GM08714 (cell line): ENCODE results near the gene CDC5L.
A peak's percentile ranks its signal among the peaks of the same experiment; 100 is the strongest.
"Not testable (repeated sequence)": the region's sequence is repeated elsewhere in the genome, so short reads cannot be mapped to it uniquely, and the experiment has no call there.

Experiments used
- H3K4me3 ChIP-seq: fragments of 200-500 bp; sonication (Bioruptor generic); 2 replicates; pipeline ENCODE4 v1.5.1; 2014; ENCODE audit warnings: mild to moderate bottlenecking, low read length, inconsistent platforms
- ZNF274 ChIP-seq: IDR thresholded peaks from 2 replicates; pipeline ENCODE4 v1.6.1; 2012; ENCODE audit warnings: mild to moderate bottlenecking, low read depth, low read length

Gene CDC5L

DNA sequence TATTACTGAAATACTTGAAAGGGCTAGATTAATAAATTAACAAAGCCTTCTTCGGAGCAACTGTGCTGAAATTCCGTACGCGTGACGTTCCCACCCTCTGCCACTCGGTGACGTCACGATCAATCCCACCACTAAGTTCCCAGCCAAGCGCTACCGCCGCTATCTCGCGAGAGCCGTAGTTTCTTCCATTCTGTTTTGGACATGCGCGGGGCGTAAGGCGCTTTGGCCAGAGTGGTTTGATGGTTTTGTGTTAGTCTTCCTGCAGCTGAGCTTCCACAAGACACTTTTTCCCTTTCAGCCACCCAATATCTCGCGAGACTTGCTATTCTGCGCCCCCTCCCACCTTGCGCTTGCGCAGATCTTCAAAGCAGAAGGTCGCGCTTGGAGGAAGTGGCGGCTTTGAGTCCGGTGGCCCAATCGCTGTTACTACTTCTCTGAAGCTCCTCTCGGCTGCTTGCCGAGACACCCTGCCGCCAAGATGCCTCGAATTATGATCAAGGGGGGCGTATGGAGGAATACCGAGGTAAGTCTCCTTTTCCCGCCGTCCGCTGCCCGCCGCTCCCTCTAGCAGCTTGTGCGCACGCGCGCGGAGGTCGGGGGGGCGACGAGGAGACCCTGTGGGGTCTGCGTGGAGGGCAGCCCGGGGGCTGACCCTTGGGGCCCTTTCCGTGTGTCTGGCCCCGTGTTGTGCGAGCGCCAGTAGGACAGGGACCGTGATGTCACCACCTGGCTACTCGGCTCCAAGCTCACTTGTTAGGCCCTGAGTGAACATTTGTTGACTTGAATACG, at the start of gene CDC5L:
TSS of gene CDC5L (plus strand) at position 361 of the 789 bp plus-strand sequence. CDS start at position 479, 118 bp downstream.
- TF ChIP-seq ZNF274 = no peak
- peak within 1 kb of the TSS; percentile 100 for H3K4me3 ChIP-seq

DNA sequence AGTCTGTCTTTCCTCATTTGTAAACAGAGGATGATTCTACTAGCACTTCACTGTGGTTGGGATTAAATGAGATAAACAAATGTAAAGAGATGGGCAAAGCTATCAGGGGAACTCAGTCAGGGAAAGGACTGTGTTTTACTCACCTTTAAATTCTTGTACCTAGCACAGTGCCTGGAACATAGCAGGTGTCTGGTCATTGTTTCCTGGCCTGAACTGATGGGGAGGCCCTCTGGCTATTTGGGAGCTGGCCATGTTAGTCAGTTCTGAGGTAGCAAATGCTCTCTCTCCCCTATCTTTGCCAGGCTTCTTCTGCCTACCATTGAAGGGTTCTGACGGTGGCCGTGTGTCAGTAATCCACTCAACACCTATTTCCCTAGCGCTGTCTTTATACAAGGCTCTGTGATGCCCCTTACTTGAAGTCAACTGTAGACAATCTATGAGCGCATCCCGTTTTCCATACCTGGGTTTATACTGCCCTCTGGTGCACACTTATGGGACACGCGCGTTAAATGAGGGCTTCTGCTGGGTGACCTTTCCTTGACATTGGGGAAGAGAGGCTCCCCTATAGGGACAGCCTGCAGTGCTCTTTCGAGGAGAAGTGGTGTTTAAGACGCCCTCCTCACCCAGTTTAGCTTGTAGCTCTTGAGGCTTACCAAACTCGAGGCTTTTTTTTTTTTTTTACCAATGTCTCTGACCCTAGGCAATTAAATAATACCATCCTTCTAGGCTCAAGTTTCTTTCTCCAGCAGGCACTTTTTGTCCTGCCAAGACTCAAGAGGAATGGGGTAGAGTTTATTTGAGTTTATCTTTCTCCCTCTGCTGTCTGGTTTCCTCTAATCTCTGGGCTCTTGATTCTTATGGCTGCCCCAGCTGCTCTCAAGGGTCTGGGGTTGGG, 49.0 kb upstream of the CDC5L start:
- no peak overlapping the region for H3K4me3 ChIP-seq
- no peak for TF ChIP-seq ZNF274

DNA sequence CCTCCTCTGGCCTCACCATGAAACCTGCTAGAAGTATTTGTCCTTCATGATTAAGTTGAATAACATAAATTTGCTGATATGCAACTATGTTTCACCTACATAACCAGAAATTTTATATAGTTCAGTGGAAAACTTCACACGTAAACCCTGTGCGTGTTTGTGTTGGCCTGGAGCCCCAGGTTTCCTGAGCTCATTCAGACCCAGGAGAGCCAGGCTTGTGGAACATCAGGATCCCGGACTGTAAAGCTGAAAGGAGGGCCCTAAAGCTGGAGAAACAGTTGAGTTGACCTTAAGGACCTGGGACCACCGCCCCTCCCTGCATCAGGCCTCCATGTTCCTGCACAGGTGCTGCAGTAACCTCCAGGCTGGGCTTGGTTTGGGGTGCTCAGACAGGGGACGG, 48.2 kb upstream of the CDC5L start:
- no peak for TF ChIP-seq ZNF274
- H3K4me3 ChIP-seq = no peak overlapping the region

DNA sequence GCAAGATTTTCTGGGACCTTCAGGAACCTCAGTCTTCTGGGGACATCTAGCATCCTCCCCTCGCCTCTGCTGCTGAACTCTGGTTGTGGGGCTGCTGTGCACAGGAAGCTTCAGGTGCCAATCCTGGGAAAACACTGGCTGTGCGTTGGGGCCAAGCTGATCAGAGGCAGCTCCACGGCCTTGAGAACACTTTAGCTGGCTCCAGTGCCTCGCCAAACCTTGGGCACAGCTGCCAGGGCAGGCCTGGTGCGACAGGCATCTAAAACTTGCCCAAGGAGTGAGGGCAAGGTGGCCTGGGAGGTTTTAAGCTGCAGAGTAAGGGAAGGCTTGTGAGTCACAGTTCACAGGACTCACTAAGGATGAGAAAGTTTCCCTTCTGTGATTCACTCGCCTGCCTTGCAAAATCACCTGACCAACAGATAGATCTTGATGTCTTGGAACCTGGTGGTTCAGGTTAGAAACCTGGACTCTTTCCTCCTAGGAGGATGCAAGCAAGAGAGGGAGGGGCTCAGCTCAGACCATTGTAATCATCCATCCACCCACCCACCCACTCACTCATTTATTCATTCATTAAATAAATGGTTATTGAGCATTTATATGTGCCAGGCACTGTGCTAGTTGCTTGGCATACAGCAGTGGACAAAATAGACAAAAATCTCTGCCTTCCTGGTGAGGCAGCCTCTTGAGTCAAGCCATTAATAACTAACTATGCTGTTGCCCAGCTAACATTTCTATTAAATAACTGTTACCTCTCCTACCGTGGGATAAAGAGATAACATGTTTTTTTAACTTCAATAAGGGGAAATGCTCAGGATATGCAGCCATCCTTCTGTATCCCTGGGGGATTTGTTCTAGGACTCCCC, 47.5 kb upstream of the CDC5L start:
- TF ChIP-seq ZNF274 = no peak
- no peak overlapping the region for H3K4me3 ChIP-seq

DNA sequence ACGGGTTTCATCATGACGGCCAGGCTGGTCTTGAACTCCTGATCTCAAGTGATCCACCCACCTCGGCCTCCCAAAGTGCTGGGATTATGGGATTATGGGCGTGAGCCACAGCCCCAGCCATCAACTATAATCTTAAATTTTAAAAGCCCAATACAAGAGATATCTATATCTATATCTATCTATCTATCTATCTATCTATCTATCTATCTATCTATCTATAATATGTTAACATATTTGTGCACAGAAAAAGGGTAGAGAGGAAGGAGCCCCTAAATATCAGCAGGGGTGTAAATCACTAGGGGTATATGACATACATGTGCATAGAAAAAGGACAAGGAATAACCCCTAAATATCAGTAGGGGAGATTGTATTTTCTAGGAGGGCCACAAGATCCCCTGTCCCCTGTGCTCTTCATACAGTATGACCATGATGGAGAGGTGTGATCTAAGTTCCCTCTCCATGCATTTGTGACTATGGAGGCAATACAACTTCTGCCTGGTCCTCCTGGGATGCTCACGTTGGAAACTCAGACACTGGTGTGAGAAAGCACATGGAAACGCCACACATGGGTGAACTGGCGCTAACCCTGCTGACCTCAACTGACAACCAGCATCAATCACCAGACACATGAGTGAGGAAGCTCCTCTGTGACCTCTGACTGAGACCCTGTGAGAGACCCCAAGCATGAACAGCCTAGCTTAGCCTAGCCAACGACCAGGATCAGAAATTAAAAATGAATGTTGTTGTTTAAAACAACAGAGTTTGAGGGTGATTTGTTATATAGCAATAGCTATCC, 46.2 kb upstream of the CDC5L start:
- H3K4me3 ChIP-seq = no peak overlapping the region
- no peak for TF ChIP-seq ZNF274

DNA sequence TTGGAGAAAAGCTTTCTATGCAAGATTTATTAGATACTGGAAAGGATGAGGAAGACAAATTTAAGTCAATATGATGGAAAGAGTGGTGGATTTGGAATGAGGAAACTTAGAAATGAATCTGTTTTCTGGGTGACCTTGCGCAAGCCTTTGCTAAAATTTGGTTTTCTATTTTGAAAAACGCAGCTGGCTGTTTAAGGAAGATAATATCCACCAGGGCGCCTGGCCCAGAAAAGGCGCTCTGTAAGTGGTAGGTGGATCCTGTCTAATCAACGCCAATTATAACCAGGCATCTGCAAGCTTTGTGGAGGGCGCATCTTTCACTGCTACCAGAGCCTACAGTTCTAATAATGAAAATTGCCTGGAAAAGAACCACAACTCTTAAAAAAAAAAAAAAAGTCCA, 45.5 kb upstream of the CDC5L start:
- TF ChIP-seq ZNF274 = no peak

DNA sequence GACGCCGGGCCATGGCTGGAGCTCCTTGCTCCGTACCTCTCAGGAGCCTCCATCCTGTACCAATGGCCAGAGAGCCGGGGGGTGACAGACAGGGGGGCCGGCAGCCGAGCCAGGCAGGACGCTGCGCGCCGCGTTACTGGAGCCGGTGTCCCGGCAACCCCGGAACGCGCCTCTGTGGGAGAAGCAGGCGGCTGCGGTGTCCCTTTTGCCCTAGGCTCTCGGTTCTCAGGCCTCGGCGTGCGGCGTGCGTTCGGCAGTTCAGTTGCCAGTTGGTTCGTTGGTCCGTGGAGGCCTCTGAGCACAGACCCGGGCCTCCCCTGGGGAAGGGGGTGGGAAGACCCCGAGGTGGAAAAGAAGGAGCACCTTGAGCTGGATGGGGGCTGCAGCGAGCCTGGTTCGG, 45.0 kb upstream of the CDC5L start, which contains the start of gene SPATS1:
TSS of gene SPATS1 (plus strand) at position 162 of the 400 bp plus-strand sequence. CDS start 446 bp downstream, outside the sequence.
- TF ChIP-seq ZNF274 = no peak
- no peak within 1 kb of the TSS for H3K4me3 ChIP-seq

More for the DNA sequence above, 45.5 kb upstream of the CDC5L start:
- H3K4me3 ChIP-seq = no peak overlapping the region

DNA sequence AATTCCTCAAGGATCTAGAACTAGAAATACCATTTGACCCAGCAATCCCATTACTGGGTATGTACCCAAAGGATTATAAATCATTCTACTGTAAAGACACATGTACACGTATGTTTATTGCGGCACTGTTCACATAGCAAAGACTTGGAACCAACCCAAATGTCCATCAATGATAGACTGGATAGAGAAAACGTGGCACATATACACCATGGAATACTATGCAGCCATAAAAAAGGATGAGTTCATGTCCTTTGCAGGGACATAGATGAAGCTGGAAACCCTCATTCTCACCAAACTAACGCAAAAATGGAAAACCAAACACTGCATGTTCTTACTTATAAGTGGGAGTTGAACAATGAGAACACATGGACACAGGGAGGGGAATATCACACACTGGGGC, 40.7 kb upstream of the CDC5L start:
- not testable (repeated sequence) for H3K4me3 ChIP-seq

DNA sequence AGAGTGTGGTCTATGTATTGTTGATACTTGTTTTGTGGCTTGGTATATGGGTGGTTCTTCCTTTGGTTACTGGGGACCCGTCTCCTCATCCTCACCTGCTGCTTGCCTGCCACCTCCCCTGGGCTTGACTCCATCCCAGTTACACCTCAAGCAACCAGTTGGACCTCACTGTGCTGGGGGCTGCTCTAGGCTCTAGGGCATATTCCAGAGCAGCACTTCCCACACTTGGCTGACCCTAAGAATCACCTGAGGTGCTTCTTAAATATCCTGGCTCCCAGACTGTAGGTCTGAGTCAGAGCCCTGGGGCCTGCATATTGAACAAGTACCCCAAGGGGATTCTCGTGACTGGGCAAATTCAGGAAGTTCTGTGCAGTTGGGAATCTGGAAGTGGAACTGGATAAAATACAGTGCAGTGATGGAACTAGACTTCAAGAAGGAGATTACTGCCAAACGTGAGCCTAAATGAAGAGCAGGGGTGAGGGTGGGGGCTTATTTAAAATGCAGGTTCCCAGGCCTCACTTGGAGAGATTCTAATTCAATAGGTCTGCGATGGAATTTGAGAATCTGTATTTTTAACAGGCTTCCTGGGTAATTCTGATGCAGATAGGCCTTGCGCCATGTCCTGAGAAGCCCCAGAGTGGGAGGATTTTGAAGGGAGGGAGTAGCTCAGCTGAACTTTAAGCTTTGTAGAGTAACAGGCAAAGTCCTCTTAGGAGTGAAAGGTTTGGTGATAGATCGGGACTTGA, 37.4 kb upstream of the CDC5L start:
- TF ChIP-seq ZNF274 = no peak
- H3K4me3 ChIP-seq = no peak overlapping the region

DNA sequence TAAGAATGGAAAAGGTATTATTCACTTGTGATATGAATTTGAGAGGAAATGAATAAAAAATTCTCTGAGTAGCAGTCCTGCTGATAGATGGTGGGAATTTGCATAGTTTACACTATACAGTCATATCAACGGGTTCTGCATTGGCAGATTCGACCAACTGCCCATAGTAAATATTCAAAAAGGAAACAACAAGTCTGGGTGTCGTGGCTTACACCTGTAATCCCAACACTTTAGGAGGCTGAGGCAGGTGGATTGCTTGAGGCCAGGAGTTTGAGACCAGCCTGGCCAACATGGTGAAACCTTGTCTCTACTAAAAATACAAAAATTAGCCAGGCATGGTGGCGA, 36.9 kb upstream of the CDC5L start:
- not testable (repeated sequence) for H3K4me3 ChIP-seq

DNA sequence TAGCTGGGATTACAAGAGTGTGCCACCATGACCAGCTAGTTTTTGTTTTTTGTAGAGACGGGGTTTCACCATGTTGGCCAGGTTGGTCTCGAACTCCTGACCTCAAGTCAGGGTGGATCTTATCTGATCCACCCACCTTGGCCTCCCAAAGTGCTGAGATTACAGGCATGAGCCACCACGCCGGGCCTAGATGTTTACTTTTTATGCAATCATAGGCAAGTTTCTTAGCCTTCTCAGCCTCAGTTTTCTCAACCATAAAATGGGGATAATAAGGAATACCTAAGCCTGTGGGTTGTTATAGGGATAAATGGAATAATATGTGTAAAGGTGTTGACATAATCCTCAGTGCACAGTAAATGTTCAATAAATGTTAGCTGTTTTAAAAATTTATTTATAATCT, 35.2 kb upstream of the CDC5L start:
- no peak overlapping the region for H3K4me3 ChIP-seq
- no peak for TF ChIP-seq ZNF274

DNA sequence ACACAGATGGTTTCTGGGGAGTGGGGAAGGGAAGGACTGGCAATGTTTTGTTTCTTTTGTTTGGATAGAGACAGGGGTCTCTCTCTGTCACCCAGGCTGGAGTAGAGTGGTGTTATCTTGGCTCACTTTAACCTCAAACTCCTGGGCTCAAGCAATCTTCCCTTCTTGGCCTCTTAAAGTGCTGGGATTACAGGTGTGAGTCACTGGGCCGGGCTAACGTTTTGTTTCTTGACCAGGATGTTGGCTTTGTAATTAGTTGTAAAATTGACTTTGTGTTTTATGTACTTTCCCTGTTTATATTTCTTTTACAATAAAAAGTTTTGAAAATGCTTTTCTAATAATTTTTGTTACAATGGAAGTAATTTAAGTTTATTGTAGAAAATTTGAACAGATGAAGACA, 34.2 kb upstream of the CDC5L start:
- H3K4me3 ChIP-seq = no peak overlapping the region
- TF ChIP-seq ZNF274 = no peak

DNA sequence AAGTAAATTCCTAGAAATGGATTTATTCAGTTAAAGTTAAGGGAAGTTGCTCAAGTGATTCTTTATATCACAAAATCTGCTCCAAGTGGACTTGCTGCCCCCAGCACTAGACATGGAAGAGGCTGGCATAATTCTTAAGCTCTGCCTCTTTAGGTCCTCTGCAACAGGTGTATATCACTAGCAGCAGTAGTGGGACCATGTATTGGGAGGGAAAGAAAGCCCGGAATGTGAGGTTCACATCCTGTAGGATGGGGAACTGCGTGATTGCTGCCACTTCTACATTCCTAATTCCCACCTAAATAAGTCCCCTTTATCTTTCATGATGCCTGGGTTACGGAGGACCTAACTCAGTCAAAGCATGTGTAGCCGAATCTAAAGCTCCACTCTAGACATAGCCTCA, 31.9 kb upstream of the CDC5L start:
- TF ChIP-seq ZNF274 = no peak
- no peak overlapping the region for H3K4me3 ChIP-seq
